ENCODE measurements around the gene CLEC12A.

DNA sequence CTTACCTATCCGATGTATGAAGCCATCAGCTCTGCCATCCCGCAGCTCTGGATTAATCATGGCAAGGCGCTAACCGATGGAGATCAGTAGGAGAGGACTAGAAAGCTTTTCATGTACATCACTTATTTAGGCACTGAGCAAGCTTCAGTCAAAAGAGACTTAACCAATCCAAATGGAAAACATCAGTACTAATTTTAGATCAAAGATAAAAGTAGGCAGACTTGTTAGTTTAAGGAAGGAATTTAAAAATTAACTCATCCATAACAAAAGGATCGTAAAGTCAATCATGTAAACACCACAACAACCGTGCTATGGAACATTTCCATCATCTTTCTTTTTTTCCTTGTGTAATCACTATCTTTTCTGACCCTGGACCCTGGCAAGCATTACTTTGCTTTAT, 38.9 kb upstream of the CLEC12A start, which contains the start of gene CLEC2A:
- TF ChIP-seq POLR2A (IDR thresholded peaks at IDR 0.05; ENCODE audit: low read depth, low read length) (no peak), POLR2AphosphoS5 (IDR thresholded peaks at IDR 0.05; ENCODE audit: low read depth, low read length) (no peak), TAF1 (IDR thresholded peaks at IDR 0.05; ENCODE audit: low read depth, low read length) (no peak), SPI1 (IDR thresholded peaks at IDR 0.05; ENCODE audit: low read depth, low read length) (no peak), POU2F2 (IDR thresholded peaks at IDR 0.05; ENCODE audit: low read depth, low read length) (no peak)
